Muscle of leg (tissue), 11 donors: ENCODE results near the gene MYL10. TPM values are rescaled to one million over a fixed set of nuclear protein-coding genes. Genes with fewer than 3 reads are reported as not detected.

Source experiments
- DNase-seq: peaks from one replicate; pipeline ENCODE4 v3.0.0; 2013
- H3K27ac ChIP-seq: one replicate; pipeline ENCODE4 v1.5.1; 2013; ENCODE audit warnings: mild to moderate bottlenecking, low read length, control low read depth
- H3K27me3 ChIP-seq: one replicate; pipeline ENCODE4 v1.6.1; 2013; ENCODE audit warnings: low read length; ENCODE audit not compliant: control insufficient read depth, insufficient read depth
- H3K36me3 ChIP-seq: one replicate; pipeline ENCODE4 v1.6.1; 2013; ENCODE audit warnings: low read length; ENCODE audit not compliant: control insufficient read depth, insufficient read depth
- H3K4me1 ChIP-seq: one replicate; pipeline ENCODE4 v1.6.1; 2013; ENCODE audit warnings: low read length; ENCODE audit not compliant: control insufficient read depth, insufficient read depth
- H3K4me3 ChIP-seq: one replicate; pipeline ENCODE4 v1.5.1; 2013; ENCODE audit warnings: low read length, control low read depth
- H3K9me3 ChIP-seq: replicated peaks from 2 replicates; pipeline ENCODE4 v1.6.1; 2013; ENCODE audit warnings: low read depth, low read length; ENCODE audit not compliant: control insufficient read depth
- WGBS: methylation state at CpG from one replicate; pipeline ENCODE4 v1.1.5; 2013; ENCODE audit warnings: missing lambda C conversion rate; ENCODE audit not compliant: insufficient coverage; 5-methylcytosine and 5-hydroxymethylcytosine counted together
- polyA plus RNA-seq, 8 donors: library from polyadenylated mRNA; unstranded; fragments of 120-200 nt; gene quantifications; one replicate each; pipeline versions ENCODE4 v1.2.1 to v1.2.3, GENCODE V29; 2013; ENCODE audit warnings: inconsistent platforms in 1 of 8, low replicate concordance in 1 of 8; ENCODE audit not compliant: insufficient read length in 8 of 8, insufficient read depth in 1 of 8
- total RNA-seq: library from RNA; stranded (reverse); fragments of 120-200 nt; gene quantifications from one replicate; pipeline ENCODE4 v1.2.4, GENCODE V29; 2013

The MYL10 gene
- total and polyA plus RNA-seq, 9 donors: 7.6 to 25.6 (median 14.4) TPM

DNA sequence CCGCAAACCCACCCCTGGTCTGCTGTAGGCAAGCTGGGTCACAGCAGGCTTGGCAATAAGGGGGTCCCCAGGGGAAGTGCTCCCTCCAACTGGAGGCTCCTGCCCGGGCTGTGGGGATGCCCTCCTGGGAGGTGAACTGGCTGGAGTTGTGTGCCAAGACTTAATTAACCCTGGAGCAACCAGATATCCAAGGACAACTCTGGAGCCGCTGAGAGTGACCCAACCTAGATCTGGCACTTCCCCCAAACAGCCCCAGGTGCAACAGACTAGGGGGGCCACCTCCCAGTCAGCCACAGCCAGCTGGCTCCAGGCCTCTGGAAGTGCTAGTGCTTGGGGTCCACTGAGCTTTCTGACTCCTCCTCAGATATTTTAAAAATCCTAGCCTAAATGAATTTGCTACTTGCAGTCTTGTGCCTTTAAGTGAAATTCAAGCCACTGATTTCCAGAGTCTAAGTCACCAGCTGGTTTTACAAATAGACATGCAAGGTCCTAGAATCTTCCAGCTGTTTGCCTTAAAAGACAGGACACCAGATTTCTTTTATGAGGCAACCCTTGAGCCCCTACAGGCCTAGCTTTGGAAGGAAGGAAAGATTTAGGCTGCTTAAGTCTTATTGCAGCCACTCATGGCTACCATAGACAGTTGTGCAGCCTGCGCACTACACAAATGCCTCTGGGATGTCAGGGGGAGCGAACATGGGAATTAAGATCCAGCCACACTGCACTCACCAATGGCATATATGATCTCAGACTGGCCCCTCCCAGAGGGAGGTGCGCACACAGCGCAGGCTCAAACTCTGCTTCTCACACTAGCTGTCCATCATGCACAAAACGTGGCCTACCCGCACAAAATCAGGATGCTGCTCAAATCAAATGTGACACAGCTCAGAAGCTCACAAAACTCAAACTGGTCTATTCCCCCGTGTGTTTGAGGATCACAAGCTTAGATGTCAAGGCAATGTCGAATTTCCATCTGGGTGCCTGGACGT, 42.6 kb upstream of the MYL10 start:
- H3K27ac ChIP-seq: peak overlapping the region; percentile 47
- no peaks in the 10 kb centered on the region for H3K27me3 ChIP-seq
- 35% methylated on average over 7 of the region's 12 CpGs for WGBS
- H3K36me3 ChIP-seq: no peaks in the 10 kb centered on the region
- peaks cover 25% of the 10 kb centered on the region for H3K4me1 ChIP-seq
- peaks cover 8% of the 10 kb centered on the region for H3K9me3 ChIP-seq
- peak; percentile 86 for DNase-seq
- H3K4me3 ChIP-seq: no peak overlapping the region

DNA sequence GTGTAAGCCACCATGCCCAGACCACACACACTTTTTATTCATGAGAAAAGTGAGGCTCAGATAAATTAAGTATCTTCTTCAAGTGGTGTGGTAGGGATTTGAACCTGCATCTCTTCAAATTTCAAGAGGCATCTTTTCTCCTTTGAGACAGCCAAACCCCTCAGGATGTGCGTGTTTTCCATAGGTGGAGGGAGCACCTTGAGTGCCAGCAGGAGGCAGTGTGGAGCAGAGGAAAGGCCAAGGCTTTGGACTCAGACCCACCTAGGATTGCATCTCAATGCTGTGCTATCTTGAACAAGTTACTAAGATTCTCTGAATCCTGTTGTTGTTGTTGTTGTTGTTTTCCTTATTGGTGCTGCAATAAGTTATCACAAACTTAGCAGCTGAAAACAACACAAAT, 40.2 kb upstream of the MYL10 start:
- DNase-seq: no peak
- no peaks in the 10 kb centered on the region for H3K27me3 ChIP-seq
- no CpG with 5 or more reads among the region's 1 CpG for WGBS
- H3K9me3 ChIP-seq: peaks cover 8% of the 10 kb centered on the region
- peaks cover 35% of the 10 kb centered on the region for H3K4me1 ChIP-seq
- no peaks in the 10 kb centered on the region for H3K36me3 ChIP-seq
- H3K27ac ChIP-seq: no peak overlapping the region
- no peak overlapping the region for H3K4me3 ChIP-seq

- Histone ChIP-seq H3K27me3 (no peaks in the 10 kb centered on the region), H3K9me3 (peaks cover 8% of the 10 kb centered on the region), H3K4me1 (peaks cover 36% of the 10 kb centered on the region), H3K27ac (no peak overlapping the region), H3K36me3 (no peaks in the 10 kb centered on the region), H3K4me3 (no peak overlapping the region)
- no CpG with 5 or more reads among the region's 2 CpGs for WGBS
- DNase-seq: no peak
Observed at GRCh38 chr7:101668726-101669125, 39.6 kb upstream of the MYL10 start.

DNA sequence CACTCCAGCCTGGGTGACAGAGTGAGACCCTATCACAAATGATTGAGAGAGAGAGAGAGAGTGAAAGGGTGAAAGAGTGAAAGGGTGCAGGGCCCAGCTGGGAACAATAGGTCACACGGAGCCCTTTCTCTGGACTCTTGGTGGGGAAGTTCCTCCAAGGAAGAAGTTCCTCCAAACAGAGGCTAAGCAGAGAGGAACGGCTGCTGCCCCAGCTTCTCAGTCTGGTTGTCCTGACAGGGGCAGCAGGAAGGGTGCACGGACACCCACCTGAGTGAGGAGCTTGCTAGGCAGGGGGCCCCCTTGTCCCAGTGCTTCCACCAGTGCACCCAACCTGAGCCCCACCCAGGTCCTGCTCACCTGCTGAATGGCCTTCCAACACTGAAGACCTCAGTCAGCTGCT, 38.8 kb upstream of the MYL10 start:
- Histone ChIP-seq H3K4me3 (no peak overlapping the region), H3K9me3 (peaks cover 5% of the 10 kb centered on the region), H3K4me1 (peaks cover 36% of the 10 kb centered on the region), H3K27ac (no peak overlapping the region), H3K36me3 (no peaks in the 10 kb centered on the region), H3K27me3 (no peaks in the 10 kb centered on the region)
- 57% methylated on average over 2 of the region's 3 CpGs for WGBS
- no peak for DNase-seq

- no peaks in the 10 kb centered on the region for H3K27me3 ChIP-seq
- WGBS: 77% methylated on average over 1 of the region's 3 CpGs
- H3K27ac ChIP-seq: no peak overlapping the region
- H3K9me3 ChIP-seq: peaks cover 5% of the 10 kb centered on the region
- H3K4me3 ChIP-seq: no peak overlapping the region
- H3K36me3 ChIP-seq: no peaks in the 10 kb centered on the region
- H3K4me1 ChIP-seq: peaks cover 36% of the 10 kb centered on the region
- DNase-seq: no peak
Observed at GRCh38 chr7:101667399-101667798, 38.3 kb upstream of the MYL10 start.

GRCh38 chr7:101666741-101667140, 37.6 kb upstream of the MYL10 start:
- no CpG with 5 or more reads among the region's 4 CpGs for WGBS
- Histone ChIP-seq H3K27ac (no peak overlapping the region), H3K9me3 (peaks cover 5% of the 10 kb centered on the region), H3K36me3 (no peaks in the 10 kb centered on the region), H3K4me1 (peaks cover 29% of the 10 kb centered on the region), H3K27me3 (no peaks in the 10 kb centered on the region), H3K4me3 (no peak overlapping the region)
- peak; percentile 84 for DNase-seq

- Histone ChIP-seq H3K27me3 (no peaks in the 10 kb centered on the region), H3K36me3 (no peaks in the 10 kb centered on the region), H3K27ac (no peak overlapping the region), H3K4me1 (peaks cover 25% of the 10 kb centered on the region), H3K4me3 (no peak overlapping the region), H3K9me3 (peaks cover 5% of the 10 kb centered on the region)
- no peak for DNase-seq
- WGBS: 85% methylated on average over 6 of the region's 8 CpGs
Observed at GRCh38 chr7:101666293-101666692, 37.2 kb upstream of the MYL10 start.

- DNase-seq: no peak
- Histone ChIP-seq H3K27me3 (peaks cover 3% of the 10 kb centered on the region), H3K9me3 (peaks cover 5% of the 10 kb centered on the region), H3K36me3 (no peaks in the 10 kb centered on the region), H3K4me1 (peaks cover 18% of the 10 kb centered on the region), H3K4me3 (no peak overlapping the region), H3K27ac (no peak overlapping the region)
- WGBS: 77% methylated on average over 4 of the region's 10 CpGs
Observed at GRCh38 chr7:101664893-101665471, 35.9 kb upstream of the MYL10 start.

DNA sequence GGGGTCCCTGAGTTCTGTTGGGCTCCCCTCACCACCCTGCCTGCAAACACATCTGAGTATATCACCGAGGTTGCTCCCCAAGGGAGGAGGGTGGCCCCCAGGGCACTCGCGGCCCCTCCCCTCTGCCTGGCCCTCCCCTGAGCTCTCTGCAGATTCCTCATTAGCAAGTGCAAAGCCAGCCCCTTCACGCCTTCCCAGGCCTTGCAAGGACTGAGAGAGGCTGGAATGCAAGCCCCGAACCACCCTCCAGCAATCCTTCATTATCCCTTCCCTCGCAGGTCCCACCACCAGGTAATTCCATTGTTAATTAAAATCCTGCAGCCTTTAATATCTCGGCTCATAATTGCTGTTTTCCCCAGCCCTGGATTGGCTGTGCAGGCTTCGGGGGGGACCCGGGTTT, 35.3 kb upstream of the MYL10 start:
- H3K4me3 ChIP-seq: no peak overlapping the region
- H3K36me3 ChIP-seq: no peaks in the 10 kb centered on the region
- no peak overlapping the region for H3K27ac ChIP-seq
- H3K9me3 ChIP-seq: peaks cover 5% of the 10 kb centered on the region
- peaks cover 3% of the 10 kb centered on the region for H3K27me3 ChIP-seq
- H3K4me1 ChIP-seq: peaks cover 18% of the 10 kb centered on the region
- WGBS: 13% methylated on average over 9 of the region's 9 CpGs
- DNase-seq: no peak

DNA sequence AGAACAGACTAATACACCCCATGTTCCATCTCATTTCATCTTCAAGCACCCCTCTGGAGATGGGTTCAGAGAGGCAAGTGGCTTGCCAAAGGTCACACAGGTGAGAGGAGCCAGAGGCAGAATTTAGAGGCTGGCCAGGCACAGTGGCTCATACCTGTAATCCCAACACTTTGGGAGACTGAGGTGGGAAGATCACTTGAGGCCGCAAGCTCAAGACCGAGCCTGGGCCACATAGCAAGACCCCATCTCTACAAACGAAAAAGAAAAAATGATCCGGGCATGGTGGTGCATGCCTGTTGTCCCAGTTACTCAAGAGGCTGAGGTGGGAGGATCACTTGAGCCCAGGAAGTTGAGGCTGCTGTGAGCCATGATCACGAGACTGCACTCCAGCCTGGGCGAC, 34.7 kb upstream of the MYL10 start:
- DNase-seq: no peak
- no peak overlapping the region for H3K4me3 ChIP-seq
- no peak overlapping the region for H3K27ac ChIP-seq
- 89% methylated on average over 4 of the region's 6 CpGs for WGBS
- peaks cover 18% of the 10 kb centered on the region for H3K4me1 ChIP-seq
- peaks cover 2% of the 10 kb centered on the region for H3K9me3 ChIP-seq
- H3K27me3 ChIP-seq: peaks cover 3% of the 10 kb centered on the region
- H3K36me3 ChIP-seq: no peaks in the 10 kb centered on the region
